NCI-H2227 treated with DMSO at 0.1 percent for 48 hours (cell line): ENCODE results near the gene DIAPH1.

ENCODE experiments used
- DNase-seq: peaks from one replicate; lab custom pipeline; 2025; lab: John Stamatoyannopoulos, UW

Gene DIAPH1

GRCh38 chr5:141506381-141507155 is 112.2 kb downstream of the DIAPH1 start:
- no peak for DNase-seq

GRCh38 chr5:141504216-141504615 is 114.6 kb downstream of the DIAPH1 start:
- no peak for DNase-seq

- no peak for DNase-seq
Measured at GRCh38 chr5:141503681-141504080, 115.1 kb downstream of the DIAPH1 start.

GRCh38 chr5:141501761-141502160 is 117.0 kb downstream of the DIAPH1 start:
- DNase-seq, result no peak

- no peak for DNase-seq
Measured at GRCh38 chr5:141496038-141496437, 122.8 kb downstream of the DIAPH1 start.

- no peak for DNase-seq
Measured at GRCh38 chr5:141495453-141495811, 123.4 kb downstream of the DIAPH1 start.

- peak; percentile 54 for DNase-seq
Measured at GRCh38 chr5:141494761-141495452, 123.9 kb downstream of the DIAPH1 start.

- DNase-seq, result no peak
Measured at GRCh38 chr5:141493500-141494422, 125.0 kb downstream of the DIAPH1 start.

GRCh38 chr5:141492168-141492885 is 126.5 kb downstream of the DIAPH1 start:
- DNase-seq, result no peak

GRCh38 chr5:141491323-141492167 is 127.3 kb downstream of the DIAPH1 start:
- DNase-seq, result no peak

GRCh38 chr5:141490771-141491170 is 128.0 kb downstream of the DIAPH1 start:
- no peak for DNase-seq

- no peak for DNase-seq
Measured at GRCh38 chr5:141490271-141490670, 128.5 kb downstream of the DIAPH1 start.

- DNase-seq, result no peak
Measured at GRCh38 chr5:141489841-141490240, 129.0 kb downstream of the DIAPH1 start.

- no peak for DNase-seq
Measured at GRCh38 chr5:141488591-141489561, 129.9 kb downstream of the DIAPH1 start, which contains the start of gene PCDHGC5. Gene PCDHGC5, plus strand, starts transcription at chr5:141489081. Its CDS starts 160 bp downstream, at chr5:141489241.

GRCh38 chr5:141487131-141487530 is 131.7 kb downstream of the DIAPH1 start:
- DNase-seq, result no peak

- no peak for DNase-seq
Measured at GRCh38 chr5:141486091-141486490, 132.7 kb downstream of the DIAPH1 start.

GRCh38 chr5:141485321-141486055 is 133.3 kb downstream of the DIAPH1 start:
- no peak for DNase-seq

- peak; percentile 70 for DNase-seq
Measured at GRCh38 chr5:141484641-141485311, 134.0 kb downstream of the DIAPH1 start, which contains the start of gene PCDHGC4. Gene PCDHGC4, plus strand, starts transcription at chr5:141485030. Its CDS starts 144 bp downstream, at chr5:141485174.
